LHCN-M2 (cell line): ENCODE results near the gene MICA. TPM values are rescaled to one million over a fixed set of nuclear protein-coding genes. Genes with fewer than 3 reads are reported as not detected.
"Not testable (repeated sequence)": the region's sequence is repeated elsewhere in the genome, so short reads cannot be mapped to it uniquely, and the experiment has no call there.

Experiments used
- DNase-seq: peaks from one replicate; pipeline ENCODE4 v3.0.0-alpha.2; 2012; ENCODE audit warnings: low read depth
- total RNA-seq: library from RNA; depleted of rRNA; stranded (reverse); fragments of >200 nt; gene quantifications from 2 replicates; pipeline ENCODE4 v1.2.3, GENCODE V29; 2014

The MICA gene
- total RNA-seq, 1 experiment from 2014 or later = 23.5 TPM

DNA sequence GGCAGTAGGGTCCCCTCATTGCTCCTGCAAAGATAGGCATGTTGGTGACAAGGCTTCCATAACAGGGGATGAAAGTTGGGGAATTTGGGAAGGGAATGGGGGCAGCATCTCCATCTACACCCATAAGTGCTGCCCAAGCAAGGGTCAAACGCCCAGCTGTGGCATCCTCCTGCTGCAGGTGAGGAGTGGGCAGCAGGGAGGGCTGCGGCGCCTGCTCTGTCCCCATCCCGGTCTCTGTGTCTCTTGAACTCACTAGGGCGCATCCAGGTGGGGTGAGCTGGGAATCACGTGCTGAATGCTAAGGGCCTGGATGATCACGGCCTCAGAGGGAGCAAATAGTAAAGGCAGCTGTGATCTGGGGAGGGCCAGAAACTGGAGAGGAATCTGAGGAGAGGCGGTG lies 9.1 kb downstream of the MICA start:
- no peak for DNase-seq

DNA sequence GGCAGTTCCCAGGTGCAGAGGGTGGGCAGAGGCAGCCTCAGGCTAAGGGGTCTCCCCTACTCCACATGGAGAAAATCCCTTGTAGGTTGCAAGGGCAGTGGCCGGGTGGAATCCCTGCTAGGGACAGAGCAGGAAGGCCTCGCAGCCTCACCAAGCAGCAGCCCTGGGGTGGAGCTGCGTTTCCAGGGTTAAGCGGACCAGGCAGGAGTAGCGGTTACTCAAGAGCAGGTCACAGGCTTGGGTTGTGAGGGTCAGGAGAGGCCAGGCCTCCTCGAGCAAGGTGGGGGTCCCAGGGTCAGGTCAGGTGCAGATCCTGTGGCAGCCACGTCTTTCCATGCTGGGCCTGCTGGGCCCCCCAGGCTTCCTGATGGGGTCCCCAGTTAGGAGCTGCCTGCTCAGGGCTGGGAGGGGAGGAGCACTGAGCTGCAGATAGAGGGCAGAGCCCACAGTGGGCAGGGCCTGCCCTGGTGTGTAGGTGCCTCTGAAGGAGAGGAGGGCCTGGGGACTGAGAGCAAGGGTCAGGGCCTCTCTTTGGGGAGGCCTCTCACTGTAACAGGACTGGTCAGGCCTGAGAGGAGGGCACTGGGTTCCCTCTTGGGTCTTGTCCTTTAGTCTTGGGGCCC lies 10.9 kb downstream of the MICA start:
- not testable (repeated sequence) for DNase-seq

DNA sequence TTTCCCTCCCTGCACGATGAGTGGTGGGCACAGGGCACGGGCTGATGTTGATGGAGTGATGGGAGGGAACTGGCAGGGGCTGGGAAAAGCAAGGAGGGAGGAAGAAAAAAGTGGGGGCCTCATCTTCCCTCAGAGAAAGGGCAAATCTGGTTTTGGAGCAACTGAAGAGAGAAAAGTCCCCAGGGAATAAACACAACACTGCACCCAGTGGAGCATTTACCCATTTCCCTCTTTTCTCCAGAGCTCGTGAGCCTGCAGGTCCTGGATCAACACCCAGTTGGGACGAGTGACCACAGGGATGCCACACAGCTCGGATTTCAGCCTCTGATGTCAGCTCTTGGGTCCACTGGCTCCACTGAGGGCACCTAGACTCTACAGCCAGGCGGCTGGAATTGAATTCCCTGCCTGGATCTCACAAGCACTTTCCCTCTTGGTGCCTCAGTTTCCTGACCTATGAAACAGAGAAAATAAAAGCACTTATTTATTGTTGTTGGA lies 11.4 kb downstream of the MICA start:
- DNase-seq = no peak

DNA sequence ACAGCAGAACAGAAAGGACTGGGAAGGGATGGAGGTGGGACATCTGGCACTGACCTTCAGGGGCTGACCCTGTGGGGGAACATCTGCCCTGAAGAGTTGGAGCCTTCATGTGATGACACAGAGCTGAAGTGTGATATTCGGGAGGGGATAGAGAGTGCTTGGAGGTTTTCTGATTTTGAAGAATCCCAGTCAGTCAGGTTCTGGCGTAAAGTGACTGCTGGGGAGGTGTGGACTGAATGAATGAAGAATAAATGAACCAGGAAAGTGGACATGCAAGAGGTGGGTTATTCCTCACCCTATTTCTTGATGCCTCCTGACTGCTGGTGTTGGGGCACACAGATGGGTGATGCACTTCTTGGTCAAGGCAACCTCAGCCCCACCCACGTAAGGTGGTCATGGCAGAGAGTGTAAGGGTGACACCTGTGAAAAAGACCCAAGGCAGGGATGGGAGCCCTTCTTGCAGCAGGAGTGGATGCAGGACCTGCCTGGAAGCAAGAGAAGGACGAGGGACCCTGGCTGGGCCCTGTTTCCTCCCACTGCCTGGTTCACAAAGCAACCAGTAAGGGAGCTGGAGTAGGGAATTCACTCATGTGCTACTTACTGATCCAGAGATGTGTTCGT lies 13.1 kb downstream of the MICA start:
- DNase-seq = no peak

DNA sequence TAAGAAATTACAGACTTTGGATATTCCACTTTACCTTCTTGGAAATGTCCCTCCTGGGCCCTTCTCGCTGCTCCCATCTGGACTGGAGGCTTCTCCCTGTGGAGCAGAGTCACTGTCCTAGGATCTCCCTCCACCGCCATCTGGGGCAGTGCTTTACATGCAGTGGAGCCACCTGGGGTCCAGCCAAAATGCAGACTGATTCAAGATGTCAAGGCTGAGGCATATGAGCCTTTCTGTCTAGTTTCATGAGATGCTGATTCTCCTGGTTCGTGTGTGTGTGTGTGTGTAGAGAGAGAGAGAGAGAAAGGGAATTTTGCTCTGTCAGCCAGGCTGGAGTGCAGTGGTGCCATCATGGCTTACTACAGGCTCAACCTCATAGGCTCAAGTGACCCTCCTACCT lies 14.9 kb downstream of the MICA start:
- no peak for DNase-seq

DNA sequence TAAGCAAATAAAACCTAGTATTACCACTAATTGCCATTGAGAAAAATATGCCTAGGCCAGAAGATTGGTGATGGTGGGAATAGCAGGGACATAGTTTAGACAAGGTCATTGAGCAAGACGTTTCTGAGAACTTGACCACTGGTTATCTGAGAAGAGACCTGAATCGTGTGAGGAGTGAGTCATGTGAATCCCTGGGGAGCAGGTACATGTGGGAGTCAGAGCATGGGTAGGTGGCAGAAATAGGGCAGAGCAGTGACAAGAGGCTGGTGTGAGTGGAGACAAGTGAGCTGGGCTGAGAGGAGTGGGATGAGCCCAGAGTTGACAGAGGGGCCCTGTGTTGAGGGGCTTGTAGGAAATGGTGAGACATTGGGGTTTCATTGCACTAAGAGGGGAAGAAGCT lies 16.4 kb downstream of the MICA start:
- peak; percentile 53 for DNase-seq

DNA sequence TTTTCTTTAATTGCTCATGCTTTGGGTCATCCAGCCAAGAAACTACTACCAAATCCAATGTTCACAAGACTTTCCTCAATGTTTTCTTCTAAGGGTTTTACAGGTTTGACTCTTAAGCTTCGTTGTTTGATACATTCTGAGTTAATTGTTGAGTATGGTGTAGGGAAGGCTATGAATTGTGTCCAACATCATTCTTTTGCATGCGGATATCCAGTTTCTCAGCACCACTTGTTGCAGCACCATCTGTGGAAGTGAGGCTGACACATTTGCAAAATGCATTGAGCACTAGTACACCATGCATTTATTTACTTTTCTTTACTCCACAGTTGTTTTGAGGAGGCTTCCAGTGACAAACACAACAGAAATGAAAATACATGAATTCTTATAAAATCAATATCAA lies 17.2 kb downstream of the MICA start:
- no peak for DNase-seq

DNA sequence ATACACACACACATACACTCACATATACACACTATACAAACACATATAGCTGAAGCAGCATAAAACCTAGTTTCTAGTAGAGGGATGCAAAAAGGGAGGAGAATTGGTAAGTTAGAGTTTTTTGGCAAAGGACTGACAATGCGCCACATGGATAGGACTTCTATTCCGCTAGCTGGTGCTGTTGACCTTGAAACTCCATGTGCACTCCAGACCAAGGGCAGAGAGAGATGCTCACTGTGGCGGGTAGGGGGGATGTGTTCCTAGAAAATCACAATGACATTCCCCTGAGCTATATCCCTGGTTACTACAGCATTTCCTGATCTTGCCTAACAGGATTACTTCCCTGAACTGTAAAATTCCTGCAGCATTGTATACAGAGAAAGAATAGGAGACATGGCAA lies 19.2 kb downstream of the MICA start:
- no peak for DNase-seq

DNA sequence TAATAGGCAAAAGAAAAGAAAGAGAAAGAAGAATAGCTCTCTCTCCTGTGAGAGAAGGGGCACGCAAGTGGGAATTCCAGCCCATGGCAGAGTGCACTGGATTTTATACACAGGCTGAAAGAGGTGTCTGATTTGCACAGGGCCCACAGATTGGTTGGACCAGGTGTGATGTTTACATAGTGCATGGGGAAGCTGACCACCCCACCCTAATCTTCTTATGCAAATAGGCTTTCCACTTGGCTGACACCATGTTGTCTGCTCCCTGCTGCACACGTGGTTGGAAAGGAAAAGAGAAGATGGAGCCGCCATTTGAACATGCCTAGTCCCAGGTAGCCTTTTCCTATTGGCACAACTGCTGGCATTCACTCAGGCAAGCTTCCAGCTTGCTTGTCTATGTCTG lies 20.2 kb downstream of the MICA start:
- no peak for DNase-seq

DNA sequence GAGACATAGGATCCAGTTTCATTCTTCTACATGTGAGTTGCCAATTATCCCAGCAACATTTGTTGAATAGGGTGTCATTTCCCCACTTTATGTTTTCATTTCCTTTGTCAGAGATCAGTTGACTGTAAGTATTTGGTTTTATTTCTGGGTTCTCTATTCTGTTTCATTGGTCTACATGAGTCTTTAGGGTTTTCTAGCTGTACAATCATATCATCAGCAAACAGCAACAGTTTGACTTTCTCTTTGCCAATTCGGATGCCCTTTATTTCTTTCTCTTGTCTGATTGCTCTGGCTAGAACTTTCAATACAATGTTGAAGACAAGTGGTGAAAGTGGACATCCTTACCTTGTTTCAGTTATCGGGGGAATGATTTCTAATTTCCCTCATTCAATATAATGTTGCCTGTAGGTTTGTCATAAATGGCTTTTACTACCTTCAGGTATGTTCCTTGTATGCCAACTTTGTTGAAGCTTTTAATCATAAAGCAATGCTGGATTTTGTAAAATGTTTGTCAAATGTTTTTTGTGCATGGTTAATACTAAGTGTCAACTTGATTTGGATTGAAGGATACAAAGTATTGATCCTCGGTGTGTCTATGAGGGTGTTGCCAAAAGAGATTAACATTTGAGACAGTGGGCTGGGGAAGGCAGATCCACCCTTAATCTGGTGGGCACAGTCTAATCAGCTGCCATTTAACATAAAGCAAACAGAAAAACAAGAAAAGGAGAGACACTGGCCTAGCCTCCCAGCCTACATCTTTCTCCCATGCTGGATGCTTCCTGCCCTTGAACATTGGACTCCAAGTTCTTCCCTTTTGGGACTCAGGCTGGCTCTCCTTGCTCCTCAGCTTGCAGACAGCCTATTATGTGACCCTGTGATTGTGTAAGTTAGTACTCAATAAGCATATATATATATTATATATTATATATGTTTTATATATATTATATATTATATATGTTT lies 23.3 kb downstream of the MICA start:
- no peak for DNase-seq

DNA sequence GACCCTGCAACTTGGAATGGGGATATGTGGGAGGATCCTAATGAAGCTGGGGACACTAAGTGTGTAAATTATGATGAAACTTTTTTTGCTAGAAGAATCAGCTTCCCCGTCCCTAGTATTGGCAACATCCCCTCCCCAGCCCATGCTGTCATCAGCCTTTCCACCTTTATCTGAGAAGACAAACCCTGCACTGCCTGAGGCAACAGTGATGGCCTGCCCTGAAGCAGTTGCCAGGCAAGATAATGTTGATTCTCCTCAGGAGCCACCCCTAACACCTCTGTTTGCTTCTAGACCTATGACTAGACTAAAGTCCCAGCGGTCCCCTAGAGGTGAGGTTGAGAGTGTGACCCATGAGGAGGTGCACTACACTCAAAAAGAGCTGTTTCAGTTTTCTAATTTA lies 27.1 kb downstream of the MICA start:
- DNase-seq = no peak

DNA sequence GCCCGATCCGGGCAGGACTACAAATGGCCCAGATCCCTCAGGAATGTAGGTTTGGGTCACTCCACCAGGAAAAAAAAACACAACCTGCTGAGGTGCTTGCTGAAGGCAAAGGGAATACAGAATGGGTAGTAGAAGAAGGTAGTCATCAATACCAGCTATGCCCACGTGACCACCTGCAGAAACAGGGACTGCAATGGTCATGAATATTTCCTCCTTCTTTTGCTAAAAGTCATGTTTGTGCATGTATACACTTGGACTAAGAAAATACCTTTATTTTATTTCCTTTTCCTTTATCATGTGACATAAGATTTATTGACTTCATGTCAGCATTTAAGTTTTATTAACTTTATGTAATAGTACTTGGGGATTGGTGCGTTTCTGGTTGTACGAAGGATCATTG lies 31.7 kb downstream of the MICA start:
- DNase-seq = not testable (repeated sequence)

DNA sequence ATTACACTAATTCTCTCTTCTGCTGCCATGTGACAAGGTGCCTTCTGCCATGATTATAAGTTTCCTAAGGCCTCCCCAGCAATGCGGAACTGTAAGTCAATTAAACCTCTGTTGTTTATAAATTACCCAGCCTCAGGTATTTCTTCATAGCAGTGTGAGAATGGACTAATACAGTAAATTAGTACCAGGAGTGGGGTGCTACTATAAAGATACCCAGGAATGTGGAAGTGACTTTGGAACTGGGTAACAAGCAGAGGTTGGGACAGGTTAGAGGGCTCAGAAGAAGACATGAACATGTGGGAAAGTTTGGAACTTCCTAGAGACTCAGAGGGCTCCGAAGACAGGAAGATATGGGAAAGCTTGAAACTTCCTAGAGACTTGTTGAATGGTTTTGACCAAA lies 34.8 kb downstream of the MICA start:
- DNase-seq = no peak

DNA sequence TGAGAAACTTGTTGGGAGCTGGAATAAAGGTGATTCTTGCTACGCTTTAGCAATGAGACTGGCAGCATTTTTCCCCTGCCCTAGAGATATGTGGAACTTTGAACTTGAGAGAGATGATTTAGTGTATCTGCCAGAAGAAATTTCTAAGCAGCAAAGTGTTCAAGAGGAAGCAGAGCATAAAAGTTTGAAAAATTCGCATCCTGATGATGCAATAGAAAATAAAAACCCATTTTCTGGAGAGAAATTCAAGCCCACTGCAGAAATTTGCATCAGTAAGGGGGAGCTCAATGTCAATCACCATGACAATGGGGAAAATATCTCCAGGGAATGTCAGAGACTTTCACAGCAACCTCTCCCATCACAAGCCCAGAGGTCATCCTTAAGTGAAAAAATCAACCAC lies 35.3 kb downstream of the MICA start:
- no peak for DNase-seq

DNA sequence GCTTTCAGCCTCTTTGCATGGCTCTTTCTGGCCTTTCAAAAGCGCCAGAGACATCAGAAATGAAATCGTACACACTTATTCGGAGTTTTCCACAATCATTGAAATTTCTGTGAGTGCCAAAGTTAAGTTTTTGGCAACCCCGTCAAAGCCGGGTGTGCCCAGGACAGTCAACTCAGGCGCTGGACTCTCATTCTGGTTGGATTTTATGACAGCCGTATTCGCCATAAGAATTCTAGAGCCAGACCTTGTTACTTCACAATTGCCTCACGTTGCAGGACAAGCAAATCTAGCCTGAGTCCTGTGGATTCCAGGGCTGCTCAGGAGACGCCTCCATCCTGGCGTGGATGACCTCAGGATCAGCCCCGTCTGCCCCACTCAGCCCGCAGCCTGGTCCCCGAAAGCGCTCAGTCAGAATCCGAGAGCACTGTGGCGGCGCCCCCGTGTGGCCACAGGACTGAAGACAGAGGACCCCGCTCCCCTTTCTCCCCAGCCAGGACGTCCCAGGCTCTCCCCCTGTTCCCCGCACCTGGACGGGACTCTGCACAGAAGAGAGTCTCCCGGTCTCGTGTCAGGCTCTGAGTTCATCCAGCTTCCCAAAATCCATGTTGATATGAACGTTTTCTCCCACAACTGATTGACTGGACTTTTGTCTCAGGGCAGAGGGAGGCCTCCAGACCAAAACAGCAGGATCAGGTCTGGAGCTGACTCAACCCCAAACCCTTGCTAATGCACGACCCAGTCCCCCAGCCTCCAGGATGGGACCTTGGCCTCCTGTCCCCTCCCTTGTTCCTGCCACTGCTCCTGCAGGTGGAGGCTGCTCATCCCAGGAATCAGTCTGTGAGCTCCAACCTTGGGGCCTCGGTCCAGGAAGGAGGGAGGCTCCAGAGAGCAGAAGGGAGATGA lies 38.2 kb downstream of the MICA start:
- peak; percentile 54 for DNase-seq

DNA sequence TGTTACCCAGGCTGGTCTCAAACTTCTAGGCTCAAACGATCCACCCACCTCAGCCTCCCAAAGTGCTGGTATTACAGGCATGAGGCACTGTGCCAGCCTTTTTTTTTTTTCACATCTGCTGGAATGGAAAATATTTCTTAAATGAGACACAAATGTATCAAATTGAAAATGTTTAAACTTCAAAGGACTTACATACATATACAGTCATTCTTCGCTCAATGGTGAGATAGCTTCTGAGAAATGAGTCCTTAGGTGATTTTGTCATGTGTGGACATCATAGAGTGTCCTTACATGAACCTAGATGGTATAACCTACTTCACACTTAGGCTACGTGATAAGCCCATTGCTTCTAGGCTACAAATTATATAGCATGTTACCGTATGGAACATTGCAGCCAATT lies 43.1 kb downstream of the MICA start:
- DNase-seq = no peak

DNA sequence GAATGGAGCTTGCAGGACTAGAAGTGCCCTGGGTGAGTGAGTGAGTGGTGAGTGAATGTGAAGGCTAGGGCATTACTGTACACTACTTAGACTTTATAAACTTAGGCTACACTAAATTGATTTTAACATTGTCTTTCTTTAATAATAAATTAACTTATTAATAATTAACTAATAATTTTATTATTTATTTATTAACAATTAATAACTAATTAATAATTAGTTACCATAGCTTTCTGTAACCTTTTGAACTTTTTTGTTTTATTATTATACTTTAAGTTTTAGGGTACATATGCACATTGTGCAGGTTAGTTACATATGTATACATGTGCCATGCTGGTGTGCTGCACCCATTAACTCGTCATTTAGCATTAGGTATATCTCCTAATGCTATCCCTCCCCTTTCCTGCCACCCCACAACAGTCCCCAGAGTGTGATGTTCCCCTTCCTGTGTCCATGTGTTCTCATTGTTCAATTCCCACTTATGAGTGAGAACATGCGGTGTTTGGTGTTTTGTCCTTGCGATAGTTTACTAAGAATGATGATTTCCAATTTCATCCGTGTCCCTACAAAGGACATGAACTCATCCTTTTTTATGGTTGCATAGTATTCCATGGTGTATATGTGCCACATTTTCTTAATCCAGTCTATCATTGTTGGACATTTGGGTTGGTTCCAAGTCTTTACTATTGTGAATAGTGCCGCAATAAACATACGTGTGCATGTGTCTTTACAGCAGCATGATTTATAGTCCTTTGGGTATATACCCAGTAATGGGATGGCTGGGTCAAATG lies 43.8 kb downstream of the MICA start:
- DNase-seq = not testable (repeated sequence)

DNA sequence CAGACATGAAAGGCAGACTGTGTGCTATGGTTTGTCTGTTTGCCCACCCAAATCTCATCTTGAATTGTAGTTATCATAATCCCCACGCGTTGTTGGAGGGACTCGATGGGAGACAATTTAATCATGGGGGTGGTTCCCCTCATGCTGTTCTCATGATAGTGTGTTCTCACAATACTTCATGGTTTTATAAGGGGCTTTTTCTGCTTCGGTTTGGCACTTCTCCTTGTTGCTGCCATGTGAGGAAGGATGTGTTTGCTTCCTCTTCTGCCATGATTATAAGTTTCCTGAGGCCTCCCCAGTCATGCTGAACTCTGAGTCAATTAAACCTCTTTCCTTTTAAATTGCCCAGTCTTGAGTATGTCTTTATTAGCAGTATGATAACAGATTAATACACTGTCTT lies 47.4 kb downstream of the MICA start:
- DNase-seq = no peak

DNA sequence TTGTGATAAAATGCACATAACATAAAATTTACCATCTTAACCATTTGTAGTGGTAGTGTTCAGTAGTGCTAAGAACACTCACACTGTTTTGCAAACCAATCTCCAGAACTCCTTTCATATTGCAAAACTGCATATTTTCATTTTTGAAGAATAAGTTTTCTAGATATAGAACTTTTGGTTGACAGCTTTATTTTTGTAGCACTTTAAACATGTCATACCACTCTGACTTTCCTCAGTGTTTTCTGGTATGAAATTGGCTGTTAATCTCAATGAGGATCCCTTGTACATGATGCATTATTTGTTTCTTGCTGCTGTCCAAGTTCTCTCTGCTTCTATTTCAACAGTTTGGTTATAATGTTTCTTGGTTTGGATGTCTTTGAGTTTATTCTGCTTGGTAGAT lies 49.5 kb downstream of the MICA start:
- no peak for DNase-seq

DNA sequence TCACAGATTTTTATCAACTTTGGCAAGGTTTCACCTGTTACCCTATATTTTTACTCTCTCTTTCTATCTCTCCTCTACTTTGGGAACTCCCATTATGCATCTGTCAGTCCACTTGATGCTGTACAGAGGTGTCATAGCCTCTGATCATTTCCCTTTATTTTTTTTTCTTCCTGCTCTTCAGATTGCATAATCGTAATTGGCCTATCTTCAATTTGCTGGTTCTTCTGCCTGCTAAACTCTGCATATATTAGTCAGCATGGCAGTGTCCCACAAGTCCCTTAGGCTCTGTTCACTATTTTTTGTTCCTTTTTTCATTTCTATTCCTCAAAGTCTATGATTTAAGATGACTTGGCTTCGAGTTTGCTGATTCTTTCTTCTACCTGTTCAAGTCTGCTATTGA lies 49.9 kb downstream of the MICA start:
- DNase-seq = no peak

DNA sequence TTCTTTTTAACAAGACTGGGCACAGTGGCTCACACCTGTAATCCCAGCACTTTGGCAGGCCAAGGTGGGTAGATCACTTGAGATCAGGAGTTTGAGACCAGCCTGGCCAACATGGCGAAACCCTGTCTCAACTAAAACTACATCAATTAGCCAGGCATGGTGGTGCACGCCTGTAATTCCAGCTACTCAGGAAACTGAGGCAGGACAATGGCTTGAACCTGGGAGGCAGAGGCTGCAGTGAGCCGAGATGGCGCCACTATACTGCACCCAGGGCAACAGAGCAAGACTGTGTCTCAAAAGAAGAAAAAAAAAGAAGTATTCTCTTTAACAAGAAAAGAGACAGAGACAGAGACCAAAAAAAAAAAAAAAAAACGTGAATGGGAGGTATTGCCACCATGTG lies 56.5 kb downstream of the MICA start:
- not testable (repeated sequence) for DNase-seq
